NCI-H82 treated with DMSO at 0.1 percent for 48 hours (cell line): ENCODE data around the gene ATXN2.
"Not testable (repeated sequence)": the region's sequence is repeated elsewhere in the genome, so short reads cannot be mapped to it uniquely, and the experiment has no call there.

Experiments
- DNase-seq: peaks from one replicate; lab custom pipeline; 2025; ENCODE audit not compliant: unreplicated experiment; lab: John Stamatoyannopoulos, UW

Gene ATXN2

DNA sequence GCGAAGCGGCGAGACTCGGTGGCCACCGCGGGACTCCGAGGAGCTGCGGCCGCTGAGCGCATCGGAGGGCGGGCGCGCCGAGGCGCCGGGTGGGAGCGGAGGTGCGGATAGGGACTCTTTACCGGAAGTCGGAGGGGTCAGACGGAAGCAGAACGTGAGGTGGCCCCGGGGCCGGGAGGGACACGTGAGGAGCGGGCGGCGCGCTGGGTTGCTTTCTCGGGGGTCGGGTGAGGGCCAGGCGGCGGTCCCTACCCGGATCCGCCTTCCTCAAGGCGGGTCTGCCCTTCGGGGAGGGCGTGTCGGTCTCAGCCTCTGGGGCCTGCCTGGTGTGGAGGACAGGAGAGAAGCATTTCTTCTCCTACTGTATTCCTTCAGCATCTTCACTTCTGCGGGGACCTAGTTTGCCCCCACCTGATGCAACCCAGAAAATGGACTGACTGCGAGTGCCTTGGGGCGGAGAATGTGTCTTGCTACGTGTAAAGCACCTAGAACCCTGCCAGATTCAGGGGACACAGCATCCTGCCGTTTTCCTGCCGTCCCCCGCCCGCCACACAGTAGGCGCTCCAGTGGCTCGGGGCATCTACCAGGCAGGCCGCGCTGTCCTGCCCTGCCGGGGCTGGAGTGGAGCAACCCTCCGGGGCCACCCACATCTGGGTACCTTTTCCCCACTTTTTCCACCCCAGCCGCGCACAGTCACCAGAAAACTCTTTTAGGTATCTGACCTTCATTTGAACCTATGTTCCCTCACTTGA lies 514 bp upstream of the ATXN2 start:
- peak; percentile 83 for DNase-seq

DNA sequence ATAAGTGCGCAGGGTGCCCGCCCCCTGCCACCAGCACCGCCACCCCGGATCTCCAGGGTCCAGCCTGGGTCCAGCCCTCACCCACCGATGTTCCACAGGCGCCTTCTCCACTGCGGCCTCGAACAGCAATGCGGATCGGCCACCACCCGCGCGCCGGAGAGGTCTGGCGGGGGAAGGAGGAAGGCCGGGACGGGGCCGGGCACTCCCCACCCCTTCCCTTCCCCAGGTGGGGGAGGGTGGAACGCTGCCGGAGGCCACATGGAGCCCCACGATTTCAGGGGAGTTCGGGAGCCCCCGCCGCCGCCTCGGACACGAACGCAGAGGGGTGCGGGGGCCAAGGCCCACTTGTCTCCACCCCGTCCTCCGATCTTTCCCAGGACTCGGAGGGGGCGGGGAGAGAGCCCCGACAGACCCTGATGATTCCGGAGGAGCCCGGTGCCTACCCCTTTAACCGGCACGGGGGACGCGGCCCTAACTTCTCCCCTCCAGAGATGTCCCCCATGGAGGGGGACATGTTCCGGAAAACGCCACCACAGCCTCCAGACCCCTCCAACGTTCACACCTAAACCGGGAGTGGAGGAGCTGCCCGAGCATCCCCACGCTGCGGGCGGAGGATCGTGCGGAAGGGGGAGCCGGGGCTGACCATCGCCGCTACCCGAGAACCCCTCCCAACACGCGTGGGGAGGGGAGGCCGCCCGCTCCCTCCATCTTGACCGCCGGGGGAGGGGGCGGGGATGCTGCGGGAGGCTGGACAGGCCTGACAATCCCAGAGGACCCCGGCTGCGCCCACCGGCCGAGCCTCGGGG lies 1.1 kb downstream of the ATXN2 start:
- DNase-seq, result no peak

DNA sequence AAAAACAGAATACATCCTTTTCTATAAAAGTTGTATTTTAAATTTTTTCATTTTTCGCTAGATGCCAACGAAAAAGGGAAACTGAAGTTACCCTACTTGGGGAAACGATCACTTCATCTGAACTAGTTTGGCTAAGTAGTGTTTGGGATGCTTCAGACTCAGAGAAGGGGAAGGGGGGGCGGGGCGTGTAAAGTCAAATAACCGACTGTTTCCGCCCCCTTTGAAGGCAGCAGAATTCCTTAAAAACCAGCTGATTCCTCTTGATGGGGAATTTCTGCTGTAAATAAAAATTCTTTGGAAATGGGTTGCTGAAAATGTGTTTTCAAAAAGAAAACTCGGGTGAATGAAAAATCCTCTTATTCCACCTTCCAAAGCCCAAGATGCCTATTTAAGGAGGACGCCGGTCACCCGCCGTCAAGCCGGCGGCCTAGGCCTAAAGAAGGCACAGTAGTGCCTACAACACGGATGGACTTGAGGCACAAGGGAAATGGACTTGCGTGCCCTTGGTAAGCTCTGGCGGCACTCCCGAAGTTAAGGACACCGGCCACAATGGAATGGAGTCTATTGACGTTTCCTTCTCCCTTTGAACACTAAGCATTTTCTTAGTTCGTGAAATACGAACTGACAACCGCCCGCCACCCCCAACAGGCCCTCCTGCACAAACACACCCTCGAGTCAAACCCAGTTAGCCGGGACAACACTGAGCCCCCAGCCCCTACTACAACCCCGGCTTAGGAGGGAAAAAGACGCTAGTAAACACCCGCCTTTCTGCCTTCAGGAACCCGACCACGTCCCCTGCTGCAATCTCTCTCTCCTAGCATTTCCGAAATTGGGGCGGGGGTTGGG lies 1.9 kb downstream of the ATXN2 start:
- peak; percentile 30 for DNase-seq

DNA sequence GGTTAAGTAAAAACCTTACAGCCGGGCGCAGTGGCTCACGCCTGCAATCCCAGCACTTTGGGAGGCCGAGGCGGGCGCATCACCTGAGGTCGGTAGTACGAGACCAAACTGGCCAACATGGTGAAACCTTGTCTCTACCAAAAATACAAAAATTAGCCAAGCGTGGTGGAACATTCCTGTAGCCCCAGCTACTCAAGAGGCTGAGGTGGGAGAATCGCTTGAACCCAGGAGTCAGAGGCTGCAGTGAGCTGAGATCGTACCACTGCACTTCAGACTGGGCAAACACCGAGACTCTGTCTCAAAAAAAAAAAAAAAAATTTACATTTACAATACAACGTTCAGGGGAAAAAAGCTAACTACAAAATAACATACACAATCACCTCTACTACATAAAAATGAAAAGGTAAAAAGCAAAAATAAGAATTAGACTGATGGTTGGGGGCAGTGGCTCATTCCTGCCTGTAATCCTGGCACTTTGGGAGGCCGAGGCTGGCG lies 3.7 kb downstream of the ATXN2 start:
- DNase-seq, result not testable (repeated sequence)

DNA sequence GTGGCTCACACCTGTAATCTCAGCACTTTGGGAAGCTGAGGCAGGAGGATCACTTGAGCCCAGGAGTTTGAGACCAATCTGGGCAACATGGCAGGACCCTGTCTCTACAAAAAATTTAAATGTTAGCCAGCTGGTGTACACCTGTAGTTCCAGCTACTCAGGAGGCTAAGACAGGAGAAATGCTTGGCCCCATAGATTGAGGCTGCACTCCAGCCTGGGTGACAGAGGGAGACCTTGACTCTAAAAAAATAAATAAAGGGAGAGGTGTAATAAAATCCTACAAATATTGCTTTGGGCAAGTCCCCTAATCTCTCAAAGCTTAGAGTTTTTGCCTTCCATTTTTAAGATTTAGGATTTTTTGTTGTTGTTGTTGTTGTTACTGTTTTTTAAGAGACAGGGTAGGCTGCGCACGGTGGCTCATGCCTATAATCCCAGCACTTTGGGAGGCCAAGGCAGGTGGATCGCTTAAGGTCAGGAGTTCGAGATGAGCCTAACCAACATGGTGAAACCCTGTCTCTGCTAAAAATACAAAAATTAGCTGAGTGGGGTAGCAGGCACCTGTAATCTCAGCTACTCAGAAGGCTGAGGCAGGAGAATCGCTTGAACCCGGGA lies 7.6 kb downstream of the ATXN2 start:
- not testable (repeated sequence) for DNase-seq

DNA sequence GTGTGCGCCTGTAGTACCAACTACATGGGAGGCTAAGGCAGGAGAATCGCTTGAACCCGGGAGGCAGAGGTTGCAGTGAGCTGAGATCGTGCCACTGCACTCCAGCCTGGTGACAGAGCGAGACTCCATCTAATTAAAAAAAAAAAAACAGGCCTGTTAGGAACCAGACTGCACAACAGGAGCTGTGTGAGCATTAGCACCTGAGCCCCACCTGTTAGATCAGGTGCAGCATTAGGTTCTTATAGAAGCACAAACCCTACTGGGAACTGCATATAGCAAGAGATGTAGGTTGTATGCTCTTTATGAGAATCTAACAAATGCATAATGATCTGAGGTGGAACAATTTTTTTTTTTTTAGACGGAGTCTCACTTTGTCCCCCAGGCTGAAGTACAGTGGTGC lies 8.6 kb downstream of the ATXN2 start:
- DNase-seq, result no peak

DNA sequence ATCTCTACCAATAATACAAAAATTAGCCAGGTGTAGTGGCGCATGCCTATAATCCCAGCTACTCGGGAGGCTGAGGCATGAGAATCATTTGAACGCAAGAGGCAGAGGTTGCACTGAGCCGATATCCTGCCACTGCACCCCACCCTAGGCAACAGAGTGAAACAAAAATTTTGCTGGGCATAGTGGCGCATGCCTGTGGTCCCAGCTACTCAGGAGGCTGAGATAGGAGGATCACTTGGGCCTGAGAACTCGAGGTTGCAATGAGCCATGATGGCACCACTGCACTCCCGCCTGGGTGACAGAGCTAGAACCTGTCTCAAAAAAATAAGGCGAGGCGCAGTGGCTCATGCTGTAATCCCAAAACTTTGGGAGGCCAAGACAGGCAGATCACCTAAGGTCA lies 9.5 kb downstream of the ATXN2 start:
- DNase-seq, result no peak

DNA sequence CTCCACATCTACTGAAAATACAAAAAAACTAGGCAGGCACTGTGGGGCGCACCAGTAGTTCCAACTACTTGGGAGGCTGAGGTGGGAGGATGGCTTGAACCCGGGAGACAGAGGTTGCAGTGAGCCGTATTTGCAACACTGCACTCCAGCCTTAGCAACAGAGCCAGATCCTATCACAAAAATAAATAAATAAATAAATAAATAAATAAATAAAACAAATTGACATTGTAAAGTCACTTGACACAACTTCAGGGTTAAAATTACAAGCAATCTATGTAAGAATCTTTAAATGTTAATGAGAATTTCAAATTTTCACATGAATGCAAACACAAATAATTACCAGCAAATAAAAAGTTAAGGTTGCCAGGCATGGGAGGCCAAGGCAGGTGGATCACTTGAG lies 11.1 kb downstream of the ATXN2 start:
- DNase-seq, result no peak

DNA sequence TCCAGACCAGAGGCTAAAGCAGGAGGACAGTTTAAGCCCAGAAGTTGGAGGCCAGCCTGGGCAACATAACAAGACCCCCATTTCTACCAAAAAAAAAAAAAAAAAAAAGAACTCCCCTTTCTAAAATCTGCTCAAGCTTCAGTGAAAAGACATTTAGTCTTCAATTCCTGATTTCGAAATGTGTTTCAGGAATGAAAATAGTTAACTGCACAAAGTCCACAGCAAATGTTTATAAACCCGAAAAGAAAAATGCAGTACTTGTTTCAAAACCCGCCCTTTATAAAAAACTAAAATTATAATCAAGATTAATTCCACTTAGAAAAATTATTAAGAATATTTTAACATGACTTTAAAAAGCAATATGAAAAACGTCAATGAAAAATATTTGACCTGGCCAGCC lies 12.1 kb downstream of the ATXN2 start:
- DNase-seq, result no peak

DNA sequence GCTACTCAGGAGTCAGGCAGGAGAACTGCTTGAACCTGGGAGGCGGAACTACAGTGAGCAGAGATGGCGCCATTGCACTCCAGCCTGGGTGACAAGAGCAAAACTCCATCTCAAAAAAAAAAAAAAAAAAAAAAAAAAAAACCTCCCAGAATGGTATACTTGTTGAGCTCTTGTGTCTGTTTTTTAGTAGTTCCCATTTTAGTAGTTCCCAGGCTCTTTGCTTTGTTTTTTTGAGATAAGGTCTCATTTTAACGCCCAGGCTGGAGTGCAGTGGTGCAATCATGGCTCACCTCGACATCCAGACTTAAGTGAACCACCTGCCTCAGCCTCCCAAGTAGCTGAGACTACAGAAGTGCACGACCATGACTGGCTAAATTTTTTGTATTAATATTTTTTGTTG lies 13.4 kb downstream of the ATXN2 start:
- no peak for DNase-seq

DNA sequence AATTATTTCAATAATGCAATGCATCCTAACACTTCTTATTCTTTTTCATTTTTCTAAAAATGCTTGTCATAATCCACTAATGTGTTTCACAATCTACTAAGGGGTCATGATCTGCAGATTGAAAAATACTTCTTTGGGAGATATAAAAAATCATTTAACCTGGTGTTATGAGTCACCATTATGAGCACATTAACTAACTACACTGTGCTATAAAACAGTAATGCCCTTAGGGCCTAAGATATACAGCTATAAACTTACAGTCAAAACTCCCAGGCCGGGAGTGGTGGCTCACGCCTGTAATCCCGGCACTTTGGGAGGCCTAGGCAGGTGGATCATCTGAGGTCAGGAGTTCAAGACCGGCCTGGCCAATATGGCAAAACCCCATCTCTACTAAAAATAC lies 14.2 kb downstream of the ATXN2 start:
- no peak for DNase-seq

DNA sequence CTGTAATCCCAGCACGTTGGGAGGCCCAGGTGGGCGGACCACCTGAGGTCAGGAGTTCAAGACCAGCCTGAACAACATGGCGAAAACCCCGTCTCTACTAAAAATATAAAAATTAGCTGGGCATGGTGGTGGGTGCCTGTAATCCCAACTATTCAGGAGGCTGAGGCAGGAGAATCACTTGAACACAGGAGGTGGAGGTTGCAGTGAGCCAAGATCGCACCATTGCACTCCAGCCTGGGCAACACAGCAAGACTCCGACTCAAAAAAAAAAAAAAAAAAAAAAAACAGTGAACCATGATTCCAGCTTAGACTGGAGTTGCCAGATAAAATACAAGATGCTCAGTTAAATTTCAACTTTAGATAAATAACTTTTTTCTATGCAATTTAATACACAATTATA lies 15.6 kb downstream of the ATXN2 start:
- not testable (repeated sequence) for DNase-seq

DNA sequence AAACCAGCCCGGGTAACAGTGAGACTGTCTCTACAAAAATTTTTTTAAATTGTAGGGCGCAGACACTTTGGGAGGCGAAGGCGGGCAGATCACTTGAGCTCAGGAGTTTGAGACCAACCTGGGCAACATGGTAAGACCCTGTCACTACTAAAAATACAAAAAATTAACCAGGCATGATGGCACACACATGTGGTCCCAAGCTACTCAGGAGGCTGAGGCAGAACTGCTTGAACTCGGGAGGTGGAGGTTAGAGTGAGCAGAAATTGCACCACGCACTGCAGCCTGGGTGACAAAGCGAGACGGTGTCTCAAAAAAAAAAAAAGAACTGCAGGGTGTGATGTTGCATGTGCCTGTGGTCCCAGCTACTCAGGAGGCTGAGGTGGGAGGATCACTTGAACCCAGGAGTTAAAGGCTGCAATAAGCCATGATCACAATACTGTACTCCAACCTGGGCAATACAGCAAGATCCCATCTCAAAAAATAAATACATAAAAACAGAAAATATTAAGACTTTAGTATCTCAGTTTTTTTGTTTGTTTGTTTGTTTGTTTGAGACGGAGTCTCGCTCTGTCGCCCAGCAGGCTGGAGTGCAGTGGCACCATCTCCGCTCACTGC lies 16.9 kb downstream of the ATXN2 start:
- no peak for DNase-seq

DNA sequence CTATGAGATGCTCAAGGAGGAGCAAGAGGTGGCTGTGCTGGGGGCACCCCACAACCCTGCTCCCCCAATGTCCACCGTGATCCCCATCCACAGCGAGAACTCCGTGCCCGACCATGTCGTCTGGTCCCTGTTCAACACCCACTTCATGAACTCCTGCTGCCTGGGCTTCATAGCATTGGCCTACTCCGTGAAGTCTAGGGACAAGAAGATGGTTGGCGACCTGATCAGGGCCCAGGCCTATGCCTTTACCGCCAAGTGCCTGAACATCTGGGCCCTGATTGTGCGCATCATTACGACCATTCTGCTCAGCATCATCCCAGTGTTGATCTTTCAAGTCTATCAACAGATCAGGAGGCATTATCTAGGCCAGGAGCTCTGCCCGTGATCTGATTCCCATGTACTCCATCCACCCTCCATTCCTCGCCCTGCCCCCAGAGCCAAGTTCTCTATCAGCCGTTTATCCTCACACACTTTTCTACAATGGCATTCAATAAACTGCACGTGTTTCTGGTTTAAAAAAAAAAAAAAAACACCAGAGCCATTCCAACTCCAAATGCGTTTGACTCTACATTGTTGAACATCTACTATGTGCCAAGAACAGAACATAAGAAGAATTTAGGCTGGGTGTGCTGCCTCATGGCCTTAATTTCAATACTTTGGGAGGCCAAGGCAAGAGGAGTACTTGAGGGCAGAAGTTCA lies 17.5 kb downstream of the ATXN2 start:
- DNase-seq, result no peak

DNA sequence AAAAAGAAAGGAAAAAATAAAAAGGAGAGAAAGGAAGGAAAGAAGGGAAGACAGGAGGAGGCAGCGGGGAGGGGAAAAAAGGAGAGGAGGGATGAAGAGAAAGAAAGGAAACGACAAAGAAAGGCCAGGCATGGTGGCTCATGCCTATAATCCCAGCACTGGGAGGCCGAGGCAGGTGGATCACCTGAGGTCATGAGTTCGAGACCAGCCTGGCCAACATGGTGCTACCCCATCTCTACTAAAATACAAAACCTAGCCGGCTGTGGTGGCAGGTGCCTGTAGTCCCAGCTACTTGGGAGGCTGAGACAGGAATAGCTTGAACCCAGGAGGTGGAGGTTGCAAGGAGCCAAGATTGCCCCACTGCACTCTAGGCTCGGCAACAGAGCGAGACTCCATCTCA lies 18.4 kb downstream of the ATXN2 start:
- DNase-seq, result no peak

DNA sequence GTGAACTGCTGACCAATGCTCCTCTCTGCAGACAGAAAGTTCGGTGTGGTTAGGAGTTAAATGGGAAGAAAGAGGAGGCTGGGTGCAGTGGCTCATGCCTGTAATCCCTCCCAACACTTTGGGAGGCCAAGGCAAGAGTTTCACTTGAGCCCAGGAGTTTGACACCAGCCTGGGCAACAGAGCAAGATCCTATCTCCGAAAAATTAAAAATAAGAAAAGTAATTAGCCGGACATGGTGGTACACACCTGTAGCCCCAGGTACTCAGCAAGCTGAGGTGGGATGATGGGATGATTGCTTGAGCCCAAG lies 19.0 kb downstream of the ATXN2 start:
- no peak for DNase-seq

DNA sequence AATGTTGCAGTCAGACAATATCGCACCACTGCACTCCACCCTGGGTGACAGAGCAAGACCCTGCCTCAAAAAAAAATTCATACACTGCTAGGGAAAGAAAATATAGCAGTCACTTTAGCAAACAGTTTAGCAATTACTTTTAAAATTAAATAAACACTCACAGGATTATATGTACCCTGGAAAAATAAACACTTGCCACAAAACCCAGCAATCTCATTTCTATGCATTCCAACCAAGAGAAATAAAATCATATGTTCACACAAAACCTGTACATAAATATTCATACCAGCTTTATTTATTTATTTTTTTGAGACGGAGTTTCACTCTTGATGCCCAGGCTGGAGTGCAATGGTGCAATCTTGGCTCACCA lies 20.2 kb downstream of the ATXN2 start:
- no peak for DNase-seq

DNA sequence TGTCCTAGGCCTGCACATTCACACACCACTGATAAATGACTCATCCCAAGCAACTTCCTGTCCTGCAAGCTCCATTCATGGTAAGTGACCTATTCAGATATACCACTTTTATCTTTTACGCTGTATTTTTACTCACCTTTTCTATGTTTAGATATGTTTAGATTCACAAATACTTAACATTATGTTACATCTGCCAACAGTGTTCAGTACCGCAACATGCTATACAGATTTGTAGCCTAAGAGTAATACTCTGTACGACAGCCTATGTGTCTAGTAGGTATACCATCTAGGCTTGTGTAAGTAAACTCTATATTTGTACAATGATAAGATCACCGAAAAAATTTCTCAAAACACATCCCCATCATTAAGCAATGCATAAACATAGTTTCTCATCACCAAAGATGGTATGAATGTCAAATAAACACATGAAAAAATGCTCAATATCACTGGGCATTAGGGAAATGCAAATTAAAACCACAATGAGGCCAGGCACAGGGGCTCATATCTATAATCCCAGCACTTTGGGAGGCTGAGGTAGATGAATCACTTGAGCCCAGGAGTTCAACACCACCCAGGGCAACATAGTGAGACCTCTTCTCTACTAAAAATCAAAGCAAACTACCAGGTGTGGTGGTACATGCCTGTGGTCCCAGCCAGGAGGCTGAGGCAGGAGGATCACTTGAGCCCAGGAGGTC lies 20.7 kb downstream of the ATXN2 start:
- no peak for DNase-seq

DNA sequence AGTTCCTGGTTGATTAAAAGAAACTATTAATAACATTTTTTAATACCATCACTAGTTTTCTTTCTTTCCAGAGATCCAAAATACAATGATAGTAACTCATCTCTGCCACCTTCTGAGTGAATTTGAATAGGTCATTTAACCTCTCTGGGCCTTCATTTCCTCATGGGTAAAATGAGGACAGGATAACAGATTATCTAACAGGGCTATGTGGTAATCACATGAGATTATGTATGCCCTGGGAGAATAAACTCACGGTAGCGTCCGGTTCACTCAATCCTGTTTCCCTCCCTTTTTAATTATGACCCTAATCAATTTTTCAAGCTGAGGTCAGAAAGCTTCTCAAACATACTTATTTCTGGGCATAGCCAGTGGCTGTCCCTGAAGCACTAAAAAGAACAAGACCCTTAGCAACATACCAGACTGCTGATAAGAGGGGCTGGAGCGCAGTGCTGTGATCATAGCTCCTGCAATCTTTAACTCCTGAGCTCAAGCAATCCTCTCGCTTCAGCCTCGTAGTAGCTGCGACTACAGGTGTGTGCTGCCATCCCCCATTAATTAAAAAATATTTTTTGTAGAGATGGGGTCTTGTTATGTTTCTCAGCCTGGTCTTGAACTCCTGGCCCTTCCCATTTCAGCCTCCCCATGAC lies 24.2 kb downstream of the ATXN2 start:
- no peak for DNase-seq
